Erythroblast (primary cell): ENCODE results near the gene PLD3.

ENCODE experiments used
- DNase-seq, 2 experiments: peaks; one replicate each; lab custom pipeline; 2025; lab: John Stamatoyannopoulos, UW
- GATA1 ChIP-seq: IDR thresholded peaks from 2 replicates; pipeline ENCODE4 v1.6.1; 2011; ENCODE audit warnings: low read depth, mild to moderate bottlenecking, control low read depth, low read length, moderate library complexity
- POLR2A ChIP-seq: IDR thresholded peaks from 2 replicates; pipeline ENCODE4 v1.6.1; 2011; ENCODE audit warnings: mild to moderate bottlenecking, low read length

PLD3 gene, protein sequence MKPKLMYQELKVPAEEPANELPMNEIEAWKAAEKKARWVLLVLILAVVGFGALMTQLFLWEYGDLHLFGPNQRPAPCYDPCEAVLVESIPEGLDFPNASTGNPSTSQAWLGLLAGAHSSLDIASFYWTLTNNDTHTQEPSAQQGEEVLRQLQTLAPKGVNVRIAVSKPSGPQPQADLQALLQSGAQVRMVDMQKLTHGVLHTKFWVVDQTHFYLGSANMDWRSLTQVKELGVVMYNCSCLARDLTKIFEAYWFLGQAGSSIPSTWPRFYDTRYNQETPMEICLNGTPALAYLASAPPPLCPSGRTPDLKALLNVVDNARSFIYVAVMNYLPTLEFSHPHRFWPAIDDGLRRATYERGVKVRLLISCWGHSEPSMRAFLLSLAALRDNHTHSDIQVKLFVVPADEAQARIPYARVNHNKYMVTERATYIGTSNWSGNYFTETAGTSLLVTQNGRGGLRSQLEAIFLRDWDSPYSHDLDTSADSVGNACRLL

DNA sequence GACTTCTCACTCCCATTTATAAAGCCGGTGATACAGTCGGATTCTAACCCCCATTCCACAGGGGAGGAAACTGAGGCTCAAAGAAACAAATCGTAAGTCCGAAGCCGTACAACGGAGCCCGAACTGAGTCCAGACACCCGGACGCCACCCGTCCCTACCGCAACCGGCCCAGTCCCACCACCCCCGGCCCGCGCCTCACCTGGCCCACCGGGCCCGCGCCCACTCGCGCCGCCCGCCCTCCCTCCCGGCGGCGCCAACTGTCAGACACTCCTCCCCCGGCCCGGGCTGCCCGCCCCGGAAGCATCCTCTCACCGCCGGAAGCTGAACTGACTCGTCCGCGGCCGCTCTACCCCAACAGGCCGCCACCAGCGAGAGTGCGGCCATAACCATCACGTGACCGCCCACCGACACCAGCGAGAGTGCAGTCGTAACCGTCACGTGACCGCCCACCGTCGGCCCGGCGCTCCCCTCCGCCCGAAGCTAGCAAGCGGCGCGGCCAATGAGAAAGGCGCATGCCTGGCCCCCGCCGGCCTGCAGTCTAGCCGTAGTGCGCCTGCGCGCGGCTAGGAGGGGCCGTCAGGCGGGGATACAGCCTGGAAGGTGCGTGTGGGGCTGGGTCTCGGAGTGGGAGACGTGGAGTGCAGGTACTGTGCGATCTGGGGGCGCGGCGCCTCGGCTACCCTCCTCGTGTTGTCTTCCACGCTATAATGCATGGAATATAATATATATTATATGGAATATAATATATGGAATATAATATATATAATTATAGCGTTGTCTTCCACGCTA lies at the start of gene PLD3, which contains the start of gene C19orf47:
Gene PLD3 (plus strand): TSS at position 571 of the 789 bp plus-strand sequence. CDS start 17,789 bp downstream, outside the sequence.
Gene C19orf47 (minus strand): TSS at position 273 of the 789 bp plus-strand sequence. CDS start 6,540 bp downstream, outside the sequence.
- TF ChIP-seq GATA1 (no peak), POLR2A (peak; percentile 69)
- peak; percentile 100 for DNase-seq

DNA sequence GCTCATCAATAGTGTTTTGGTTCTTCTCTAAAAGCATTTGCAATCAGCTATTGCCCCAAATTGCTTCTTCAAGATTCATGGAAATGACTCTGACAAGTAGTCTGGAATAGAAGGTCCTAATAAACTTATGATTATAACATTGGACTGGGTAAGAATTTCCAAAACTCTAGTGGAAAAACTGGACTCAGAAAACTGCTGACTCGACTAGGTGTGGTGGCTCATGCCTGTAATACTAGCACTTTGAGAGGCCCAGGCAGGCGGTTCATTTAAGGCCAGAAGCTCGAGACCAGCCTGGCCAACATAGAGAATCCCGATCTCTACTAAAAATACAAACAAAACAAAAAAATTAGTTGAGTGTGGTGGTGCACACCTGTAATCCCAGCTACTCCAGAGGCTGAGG lies 47.8 kb upstream of the PLD3 start:
- DNase-seq: peak; percentile 32 to 50
- TF ChIP-seq POLR2A: no peak
- no peak for TF ChIP-seq GATA1

DNA sequence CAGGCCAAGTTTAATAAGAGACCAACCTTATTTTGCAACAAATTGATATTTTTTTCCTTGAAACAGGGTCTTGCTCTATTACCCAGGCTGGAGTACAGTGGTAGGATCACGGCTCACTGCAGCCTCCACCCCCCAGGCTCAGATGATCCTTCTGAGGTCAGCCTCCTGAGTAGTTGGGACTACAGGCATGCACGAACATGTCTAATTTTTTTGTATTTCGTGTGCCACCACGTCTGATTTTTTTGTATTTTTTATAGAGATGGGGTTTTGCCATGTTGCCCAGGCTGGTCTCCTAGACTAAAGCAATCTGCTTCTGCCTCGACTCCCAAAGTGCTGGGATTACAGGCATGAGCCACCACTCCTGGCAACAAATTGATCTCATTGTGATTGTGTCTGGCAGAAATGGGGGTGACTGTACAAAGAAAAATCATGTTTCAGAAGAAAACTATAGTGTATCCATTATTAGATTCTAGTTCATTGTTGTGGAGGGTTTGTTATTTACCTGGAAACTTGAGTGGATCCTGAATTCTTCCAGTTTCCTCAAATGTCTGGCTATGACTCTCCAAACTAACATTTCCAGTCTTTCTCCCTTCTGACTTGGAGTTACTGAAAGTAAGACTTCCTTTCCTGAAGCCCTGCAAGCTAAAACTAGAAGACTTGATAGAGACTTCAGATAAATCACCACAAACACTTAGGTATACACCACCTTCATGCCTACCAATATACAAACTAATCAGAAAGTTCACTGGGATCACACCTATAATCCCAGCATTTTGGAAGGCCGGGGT lies 46.1 kb upstream of the PLD3 start:
- TF ChIP-seq GATA1 (no peak), POLR2A (no peak)
- no peak for DNase-seq

DNA sequence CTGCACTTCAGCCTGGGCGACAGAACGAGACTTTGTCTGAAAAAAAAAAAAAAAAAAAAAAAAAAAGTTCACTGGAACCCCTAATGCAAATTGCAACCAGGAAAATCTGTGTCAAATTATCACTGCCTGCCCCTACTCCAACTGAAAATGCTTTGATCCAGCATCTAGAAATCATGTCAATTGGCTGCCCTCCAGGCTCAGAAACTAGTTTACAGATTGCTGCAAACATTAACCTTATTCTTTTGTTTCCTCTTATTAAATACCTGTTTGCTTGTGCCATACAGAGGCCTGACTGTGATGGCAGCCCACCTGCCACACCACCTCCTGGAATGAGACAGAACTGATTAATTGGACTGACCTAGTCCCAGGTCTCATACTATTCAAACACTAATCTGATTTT lies 44.7 kb upstream of the PLD3 start:
- DNase-seq: no peak
- TF ChIP-seq GATA1 (no peak), POLR2A (no peak)

DNA sequence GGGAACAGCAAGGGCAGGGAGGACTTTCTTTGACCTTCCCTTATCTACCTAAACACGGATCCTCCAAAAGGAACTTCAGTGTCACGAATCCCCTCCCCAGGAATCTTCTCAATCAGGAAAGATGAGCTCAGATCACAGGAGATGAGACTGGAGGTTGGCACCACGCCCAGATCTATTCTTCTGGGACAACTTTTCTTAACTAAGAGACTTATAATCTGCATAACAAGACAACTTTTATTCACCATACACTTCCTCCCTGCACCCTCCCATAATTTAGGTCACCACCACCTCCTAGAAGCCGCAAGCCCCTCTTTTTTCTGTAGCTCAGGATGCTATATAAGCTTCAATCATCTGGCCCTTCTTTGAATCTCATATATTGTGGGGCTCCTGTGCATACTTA lies 44.2 kb upstream of the PLD3 start:
- DNase-seq: no peak
- no peak for TF ChIP-seq POLR2A
- no peak for TF ChIP-seq GATA1

DNA sequence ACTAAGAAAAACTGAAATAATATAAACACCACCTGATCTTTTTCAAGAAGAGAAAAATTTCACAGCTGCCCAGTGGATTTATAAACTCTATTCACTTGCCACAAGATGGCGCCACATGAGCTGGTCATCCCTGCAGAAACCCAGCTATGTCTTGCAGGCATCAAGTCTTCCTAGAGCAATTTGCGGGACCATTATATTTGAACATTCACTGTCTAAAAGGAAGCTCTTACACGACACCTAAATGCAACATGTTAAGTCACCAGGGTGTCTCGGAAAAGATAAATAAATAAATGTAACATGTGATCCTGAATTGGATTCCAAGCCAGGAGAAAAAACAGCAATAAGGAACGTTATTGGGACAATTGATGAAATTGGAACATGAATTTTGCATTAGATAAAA lies 43.1 kb upstream of the PLD3 start:
- peak; percentile 88 to 93 for DNase-seq
- TF ChIP-seq GATA1: no peak
- no peak for TF ChIP-seq POLR2A

DNA sequence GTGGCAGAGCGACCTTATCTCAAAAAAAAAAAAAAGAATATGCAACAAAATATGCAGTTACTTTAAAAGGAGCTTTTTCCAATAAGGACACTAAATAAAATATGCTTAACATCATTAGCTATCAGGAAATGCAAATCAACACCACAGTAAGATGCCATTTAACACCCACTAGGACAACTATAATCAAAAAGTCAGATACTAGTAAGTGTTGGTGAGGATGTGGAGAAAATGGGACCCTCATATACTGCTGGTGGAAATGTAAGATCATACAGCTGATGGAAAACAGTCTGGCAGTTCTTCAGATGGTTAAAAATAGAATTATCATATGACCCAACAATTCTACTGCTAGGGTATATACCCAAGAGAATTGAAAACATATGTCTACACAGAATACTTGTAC lies 38.8 kb upstream of the PLD3 start:
- DNase-seq: no peak
- TF ChIP-seq GATA1 (no peak), POLR2A (no peak)

DNA sequence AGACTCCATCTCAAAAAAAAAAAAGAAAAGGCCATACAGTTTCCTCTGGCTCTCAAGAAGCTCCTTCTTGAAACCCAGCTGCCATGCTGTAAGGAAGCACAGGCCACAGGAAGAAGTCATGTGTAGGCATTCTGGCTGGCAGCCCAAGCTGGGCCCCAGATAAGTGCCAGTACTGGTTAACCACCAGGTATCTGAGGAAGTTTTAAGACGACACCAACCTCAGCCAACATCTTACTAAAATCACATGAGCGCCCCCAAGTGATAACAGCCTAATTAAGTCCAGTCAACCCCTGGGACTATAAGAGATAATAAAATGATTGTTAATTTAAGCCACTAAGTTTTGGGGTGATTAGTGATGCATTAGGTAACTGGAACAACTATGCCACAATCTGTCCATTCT lies 36.0 kb upstream of the PLD3 start:
- TF ChIP-seq POLR2A (no peak), GATA1 (no peak)
- DNase-seq: no peak

DNA sequence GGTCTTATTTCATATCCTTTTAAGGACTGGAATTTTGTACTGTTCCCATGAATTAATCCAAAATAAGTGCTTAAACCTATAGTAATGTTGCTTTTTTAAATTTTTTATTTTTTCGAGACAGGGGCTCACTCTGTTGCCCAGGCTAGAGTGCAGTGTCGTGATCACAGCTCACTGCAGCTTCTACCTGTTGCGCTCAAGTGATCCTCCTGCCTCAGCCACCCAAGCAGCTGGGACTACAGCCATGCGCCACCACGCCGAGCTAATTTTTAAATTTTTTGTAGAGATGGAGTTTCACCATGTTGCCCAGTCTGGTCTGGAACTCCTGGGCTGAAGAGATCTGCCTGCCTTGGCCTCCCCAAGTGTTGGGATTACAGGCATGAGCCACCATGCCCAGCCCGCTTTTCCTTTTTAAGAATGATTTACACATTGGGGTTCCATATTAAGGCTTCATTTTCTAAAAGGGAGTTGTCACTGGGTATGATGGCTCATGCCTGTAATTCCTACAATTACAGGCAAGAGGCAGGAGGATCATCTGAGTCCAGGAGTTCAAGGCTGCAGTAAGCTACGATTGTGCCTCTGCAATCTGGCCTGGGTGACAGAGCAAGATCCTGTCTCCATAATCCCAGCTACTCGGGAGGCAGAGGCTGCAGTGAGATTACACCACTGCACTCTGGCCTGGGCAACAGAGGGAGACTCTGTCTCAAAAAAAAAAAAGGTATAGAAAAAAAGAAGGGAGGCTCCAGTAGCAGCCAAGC lies 35.1 kb upstream of the PLD3 start:
- TF ChIP-seq GATA1 (no peak), POLR2A (no peak)
- DNase-seq: no peak

DNA sequence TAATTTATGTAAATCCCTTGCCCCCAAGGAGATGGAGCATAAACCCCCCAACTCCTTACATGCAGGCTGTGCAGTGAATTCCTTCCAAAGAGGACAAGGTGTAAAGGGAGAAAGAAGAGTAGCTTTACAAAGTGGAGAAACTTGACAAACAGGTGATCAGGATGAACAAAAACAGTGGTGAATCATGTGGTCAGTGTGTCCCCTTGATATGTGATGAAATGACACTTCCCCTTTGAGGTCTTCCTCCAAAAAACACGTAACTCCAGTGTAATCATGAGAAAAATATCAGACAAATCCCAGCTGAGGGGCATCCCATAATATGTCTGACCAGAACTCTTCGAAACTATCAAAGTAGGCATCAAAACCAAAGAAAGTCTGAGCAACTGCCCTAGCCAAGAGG lies 33.8 kb upstream of the PLD3 start:
- no peak for DNase-seq
- TF ChIP-seq GATA1 (no peak), POLR2A (no peak)

DNA sequence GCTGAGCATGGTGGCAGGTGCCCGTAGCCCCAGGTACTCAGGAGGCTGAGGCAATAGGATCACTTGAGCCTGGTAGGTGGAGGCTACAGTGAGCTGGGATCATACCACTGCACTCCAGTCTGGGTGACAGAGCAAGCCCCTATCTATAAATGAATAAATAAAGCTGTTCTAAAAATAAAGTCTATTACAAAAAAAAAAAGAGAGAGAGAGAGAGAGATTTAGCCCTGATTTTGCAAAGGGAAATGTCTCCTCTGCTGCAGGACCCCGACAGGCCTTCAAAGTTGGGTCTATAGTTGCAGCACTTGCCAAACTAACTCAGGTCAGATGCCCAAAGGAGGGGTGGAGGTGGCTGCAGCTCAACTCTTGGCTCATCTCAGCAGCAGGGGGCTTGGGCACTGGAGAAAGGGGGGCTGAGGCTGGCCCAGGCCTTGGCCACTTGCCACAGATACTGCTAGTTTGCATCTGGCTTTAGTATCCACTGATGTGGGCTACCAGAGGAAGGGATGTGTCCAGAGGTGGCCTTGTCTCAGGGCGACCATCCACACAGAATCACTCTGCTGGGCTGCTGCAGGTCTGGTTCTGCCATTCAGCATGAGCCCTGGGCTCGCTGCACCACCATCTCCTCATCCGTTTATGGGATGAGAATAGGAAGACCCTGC lies 32.6 kb upstream of the PLD3 start:
- TF ChIP-seq POLR2A (no peak), GATA1 (no peak)
- no peak for DNase-seq

DNA sequence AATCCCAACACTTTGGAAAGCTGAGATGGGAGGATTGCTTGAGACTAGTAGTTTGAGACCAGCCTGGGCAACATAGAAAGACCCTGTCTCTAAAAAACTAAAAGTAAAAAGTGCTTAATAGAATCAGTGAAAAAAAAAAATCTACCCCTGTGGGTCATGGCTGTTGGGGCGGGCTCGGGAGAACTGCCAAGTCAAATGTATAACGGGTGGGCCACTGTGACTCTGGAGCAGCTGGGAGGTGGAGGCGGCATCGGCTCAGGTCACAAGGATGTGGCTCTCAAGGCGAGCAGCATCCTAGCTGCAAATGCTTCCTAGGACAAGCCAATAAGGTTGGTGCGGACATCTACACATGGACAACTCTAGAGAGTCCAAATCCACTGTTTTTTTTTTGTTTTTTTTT lies 31.2 kb upstream of the PLD3 start:
- TF ChIP-seq POLR2A (no peak), GATA1 (no peak)
- DNase-seq: no peak
